HG03103 (cell line): ENCODE data around the gene CCDC154.

Experiments
- ATAC-seq: cut with Tn5 transposase; IDR thresholded peaks from one replicate; pipeline ENCODE4 v1.9.1; 2021; ENCODE audit warnings: low read depth; ENCODE audit not compliant: unreplicated experiment

The CCDC154 gene

DNA sequence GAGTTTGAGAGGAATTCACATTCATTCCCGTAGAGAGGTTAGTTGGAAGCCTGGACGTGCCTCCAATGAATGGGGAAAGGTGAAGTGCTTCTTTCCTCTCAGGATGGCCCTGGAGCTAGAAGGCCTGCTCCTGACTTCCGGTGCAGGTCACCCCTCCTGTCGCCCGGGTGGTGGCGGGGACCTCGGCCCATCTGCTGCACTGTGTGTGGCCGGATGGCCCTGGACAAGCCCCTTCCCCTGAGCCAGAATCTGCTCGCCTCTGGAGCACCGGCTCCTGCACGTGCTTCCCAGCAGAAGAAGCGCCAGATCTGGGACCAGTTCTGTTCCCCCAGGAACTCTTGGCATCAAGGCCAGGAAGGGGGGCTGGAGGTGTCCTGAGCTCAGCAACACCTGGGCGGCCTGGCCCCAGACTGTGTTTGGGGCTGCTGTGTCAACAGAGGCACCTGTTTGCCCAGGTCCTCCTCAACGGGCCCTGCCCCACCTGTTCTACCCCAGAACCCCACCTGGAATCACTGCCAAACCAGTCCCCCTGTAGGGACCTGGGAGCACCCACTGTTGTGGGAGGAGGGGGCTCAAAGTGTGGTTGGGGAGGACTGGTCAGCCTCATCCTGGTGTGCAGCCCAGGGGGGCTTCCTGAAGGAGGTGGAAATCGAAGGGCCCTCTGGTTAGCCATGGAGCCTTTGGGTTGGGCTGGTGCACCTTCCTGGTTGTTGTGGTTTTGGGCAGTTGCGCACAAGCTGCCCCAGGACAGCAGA lies 18.6 kb downstream of the CCDC154 start:
- ATAC-seq, result no peak

DNA sequence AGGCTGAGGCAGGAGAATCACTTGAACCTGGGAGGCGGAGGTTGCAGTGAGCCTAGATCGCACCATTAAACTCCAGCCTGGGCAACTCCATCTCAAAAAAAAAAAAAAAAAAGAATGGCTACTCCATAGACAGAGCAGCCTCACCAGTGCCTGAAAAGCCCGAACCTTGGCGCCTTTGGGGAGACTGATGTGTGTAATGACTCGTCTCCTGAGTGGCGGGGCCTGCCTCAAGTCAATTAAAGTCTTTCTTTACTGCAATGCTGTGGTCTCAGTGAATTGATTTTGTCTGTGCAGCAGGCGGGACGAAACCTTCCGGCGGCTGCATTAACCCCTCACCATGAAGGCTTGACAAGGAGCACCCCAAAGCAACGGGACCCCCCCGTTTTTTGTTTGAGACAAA lies 20.3 kb downstream of the CCDC154 start:
- ATAC-seq, result no peak

DNA sequence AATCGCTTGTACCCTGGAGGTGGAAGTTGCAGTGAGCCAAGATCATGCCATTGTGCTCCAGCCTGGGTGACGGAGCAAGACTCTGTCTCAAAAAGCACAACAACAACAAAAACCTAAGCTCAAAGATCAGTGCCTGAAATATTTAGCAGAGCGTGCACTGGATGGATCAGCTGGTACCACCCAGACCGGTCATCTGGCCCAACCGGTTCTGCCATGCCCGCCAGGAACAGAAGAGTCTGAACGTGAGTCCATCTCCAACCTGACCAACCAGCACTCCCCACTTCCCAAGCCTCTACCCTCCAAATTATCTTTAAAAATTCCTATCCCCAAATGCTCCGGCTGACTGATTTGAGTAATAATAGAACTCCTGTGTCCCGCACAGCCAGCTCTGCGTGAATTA lies 22.3 kb downstream of the CCDC154 start:
- no peak for ATAC-seq

DNA sequence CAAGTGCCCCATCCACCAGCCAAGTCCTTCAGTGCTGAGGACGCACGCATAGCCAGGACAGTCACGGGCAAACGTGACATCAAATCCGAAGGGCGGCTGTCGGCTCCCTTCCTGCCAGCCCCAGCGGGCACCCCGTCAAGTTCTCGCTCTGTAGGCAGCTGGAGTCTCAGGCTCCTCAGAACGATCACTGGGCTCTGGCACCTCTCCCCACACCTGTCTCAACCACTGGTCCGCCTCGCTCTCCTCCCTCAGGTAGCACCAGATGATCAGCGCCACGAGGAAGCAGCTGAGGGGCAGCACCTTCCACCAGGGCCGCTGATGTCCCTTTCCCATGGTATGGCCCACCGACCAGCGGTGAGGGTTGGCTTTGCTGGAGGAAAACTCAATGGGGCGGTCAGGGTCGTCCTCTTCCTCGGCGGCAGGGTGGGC lies 24.2 kb downstream of the CCDC154 start:
- peak; percentile 6 for ATAC-seq

DNA sequence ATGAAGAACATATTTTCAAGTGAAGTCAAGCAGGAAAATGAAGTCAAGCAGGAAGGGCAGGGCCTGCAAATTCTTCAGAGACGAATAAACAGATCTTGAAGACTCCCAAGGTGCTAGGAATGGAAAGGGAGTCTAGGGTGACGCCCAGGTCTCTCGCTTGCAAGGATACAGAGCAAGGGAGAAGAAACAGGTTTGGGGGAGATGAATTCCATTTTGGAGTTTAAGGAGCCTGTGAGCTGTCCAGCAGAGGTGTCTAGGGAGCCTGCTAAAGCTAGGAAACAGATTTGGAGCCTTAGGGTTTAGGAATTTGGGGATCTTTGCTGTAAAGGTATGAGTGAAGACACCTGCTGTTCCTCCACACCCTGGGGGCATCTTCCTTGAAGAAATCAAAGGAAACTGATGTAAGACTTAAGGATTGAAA lies 27.8 kb downstream of the CCDC154 start:
- ATAC-seq, result no peak

DNA sequence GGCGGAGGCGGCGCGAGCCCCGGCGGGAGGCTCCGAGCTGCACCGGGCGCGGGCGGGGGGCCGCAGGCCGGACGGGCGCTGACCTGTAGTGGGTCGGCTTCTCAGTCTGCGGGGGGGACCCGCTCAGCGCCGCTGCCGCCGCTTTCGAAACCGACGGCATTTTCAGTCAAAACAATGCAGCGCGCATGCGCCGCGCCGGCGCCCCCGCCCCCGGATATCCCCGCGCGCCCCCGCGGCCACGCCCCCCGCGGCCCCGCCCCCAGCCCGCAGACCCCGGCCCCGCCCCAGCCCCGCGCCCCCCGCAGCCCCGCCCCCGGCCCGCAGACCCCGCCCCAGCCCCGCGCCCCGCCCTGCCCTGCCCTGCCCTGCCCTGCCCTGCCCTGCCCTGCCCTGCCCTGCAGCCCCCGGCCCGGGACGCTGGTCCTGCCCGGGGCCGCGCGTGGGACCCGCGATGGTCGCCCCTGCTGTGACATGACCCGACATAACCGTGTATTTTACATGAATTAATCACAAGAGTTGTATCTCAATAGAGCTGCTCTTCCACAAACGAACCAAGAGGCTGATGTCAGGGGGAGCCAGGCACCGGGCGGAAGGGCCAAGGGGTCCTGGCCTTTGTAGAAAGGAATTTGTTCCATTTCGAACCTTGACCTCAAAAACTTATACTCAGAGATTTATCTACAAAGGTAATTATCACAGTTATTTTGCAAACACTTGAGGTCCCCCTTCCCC lies 29.7 kb downstream of the CCDC154 start, which contains the start of gene UNKL:
Gene UNKL (minus strand): TSS at position 173 of the 729 bp plus-strand sequence. CDS start 13 bp downstream, at position 160.
- no peak for ATAC-seq

DNA sequence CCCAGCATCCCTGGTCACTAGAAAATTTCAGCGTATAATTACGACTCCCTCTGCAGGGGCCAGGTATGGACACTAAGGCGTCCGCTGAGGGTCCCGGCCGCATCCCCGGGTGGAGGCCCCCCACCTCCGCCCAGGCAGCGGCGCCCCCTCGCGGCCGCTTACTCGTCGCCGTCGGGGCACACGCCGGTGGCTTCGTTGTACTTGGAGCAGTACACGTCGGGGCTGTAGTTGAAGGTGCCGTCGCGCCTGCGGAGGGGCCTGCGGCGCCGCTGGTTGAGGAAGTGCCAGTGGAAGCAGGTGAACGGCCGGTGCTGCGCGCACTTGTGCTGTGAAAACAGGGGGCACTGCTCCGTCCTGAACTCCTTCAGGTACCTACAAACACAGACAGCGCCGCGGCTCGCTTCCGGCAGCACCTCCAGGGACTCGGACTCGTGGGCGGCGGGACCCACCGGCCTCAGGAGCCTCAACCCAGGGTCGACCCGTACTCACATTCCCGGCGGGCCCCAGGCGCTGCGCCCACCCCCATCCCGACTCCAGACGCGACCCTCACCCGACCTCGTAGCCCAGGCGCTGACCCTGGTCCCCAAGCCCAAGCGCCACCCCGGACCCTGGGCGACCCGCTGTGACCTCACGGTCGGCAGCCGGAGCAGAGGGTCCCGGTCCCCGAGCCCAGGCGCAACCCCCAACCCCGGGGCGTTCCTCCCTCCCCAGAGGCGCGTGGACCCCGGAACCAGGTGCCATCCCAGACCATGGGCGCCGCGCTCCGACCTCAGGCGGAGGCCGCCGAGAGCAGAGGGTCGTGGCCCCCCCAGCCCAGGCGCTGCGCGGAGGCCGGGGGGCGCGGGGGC lies 30.4 kb downstream of the CCDC154 start:
- no peak for ATAC-seq

DNA sequence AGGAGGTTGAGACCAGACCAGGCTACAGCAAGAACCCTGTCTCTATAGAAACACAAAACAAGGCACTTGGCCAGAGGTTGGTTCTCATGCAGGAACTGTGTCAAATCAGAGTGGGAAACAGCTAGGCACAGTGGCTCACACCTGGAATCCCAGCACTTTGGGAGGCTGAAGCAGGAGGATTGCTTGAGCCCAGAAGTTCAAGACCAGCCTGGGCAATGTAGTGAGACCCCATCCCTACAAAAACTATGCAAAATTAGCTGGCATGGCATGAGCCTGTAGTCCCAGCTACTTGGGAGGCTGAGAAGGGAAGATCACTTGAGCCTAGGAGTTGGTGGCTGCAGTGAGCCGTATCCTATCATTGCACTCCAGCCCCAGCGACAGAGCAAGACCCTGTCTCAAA lies 31.5 kb downstream of the CCDC154 start:
- no peak for ATAC-seq

DNA sequence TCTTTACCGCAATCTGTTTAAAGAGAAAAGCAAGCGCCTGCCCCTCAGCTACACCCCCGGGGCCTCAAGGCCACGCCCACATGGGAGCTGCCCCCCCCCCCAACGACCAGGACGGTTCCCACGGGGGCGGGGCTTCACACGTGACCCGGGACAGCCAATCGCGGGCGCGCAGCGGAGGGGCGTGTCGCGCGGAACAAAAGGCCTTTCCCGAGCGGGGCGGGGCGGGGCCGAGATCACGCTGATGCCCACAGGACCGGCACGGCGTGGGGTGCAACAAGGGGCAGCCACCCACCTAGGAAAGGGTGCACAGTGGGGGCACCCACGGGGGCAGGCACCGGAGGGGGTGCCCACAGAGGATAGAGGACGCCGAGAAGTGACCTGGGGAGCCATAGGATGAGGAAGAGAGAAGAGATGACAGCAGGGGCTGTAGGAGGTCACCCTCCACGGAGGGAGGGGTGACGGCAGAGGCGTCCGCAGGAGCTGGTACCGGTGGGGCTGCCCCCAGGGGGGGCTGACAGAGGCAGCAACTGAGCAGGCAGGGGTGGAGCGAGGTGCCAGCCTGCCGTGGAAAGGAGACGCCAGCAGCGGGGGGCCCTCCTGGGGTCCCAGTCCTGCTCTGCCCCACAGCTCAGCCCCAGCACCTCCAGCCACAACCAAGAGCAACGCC lies 36.1 kb downstream of the CCDC154 start:
- peak; percentile 72 for ATAC-seq

DNA sequence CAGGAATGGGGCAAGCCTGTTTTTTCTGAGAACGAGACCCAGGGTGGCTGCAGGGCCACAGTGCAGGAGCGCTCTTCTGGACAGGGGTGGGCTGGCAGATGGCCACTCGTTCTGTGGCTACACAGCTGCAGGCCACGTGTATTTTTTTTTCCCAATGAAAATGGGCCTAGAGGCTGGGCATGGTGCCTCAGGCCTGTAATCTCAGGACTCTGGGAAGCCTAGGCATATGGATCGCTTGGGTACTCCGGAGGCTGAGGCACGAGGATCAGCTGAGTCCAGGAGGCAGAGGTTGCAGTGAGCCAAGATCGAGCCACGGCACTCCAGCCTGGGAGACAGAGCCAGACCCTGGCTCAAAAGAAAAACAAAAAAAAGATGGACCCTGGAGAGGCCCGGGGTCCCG lies 36.6 kb downstream of the CCDC154 start:
- no peak for ATAC-seq

DNA sequence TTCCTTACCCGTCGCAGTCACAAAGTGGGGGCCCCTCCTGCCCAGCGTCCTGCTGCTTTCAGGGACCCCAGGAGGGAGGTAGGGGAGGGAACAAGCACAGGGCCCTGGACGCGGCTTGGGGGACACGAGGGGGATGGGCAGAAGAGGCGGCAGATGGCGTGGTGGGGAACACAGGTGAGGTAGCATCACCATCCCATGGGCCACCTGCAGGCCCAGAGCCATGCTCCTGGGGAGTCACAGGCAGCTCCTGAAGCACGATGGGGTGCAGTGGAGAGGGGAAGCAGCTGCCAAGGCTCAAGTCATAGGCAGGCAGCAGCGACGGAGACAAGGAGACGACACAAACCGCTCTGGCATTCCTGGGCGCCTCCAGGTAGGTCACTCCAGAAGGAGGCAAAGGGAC lies 40.6 kb downstream of the CCDC154 start:
- ATAC-seq, result no peak

DNA sequence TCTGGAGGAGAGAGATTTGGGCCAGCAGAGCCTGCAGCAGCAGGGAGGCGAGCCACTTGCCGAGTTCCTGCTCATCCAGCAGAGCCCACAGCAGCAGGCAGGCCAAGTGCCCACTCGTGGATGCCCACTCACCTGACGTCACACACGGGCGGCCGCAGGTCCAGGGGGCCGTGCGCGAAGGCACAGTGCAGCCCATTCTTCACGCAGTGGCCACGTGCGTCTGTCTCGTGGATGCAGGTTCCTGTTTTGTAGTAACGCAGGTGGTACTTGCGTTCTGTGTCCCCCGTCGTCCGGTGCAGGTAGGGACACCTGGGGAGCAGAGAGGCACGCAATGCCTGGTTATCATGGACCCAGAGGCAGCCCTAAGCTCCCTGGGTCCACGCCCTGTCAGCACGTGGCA lies 41.3 kb downstream of the CCDC154 start:
- no peak for ATAC-seq

DNA sequence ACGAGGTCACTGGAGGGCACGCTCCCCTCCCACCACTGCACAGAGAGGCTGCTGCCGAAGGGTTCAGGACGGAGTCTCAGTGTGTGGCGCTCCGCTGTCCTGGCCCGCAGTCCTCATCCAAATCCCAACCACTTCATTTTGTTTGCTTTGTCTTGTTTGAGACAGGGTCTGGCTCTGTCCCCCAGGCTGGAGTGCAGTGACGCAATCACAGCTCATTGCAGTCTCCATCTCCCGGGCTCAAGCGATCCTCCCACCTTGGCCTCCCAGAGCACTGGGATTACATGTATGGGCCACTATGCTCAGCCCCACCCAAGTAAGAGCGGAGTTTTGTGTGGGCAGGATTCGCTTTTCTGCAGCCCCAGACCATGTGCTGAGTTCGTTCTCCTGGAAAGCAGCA lies 42.6 kb downstream of the CCDC154 start:
- no peak for ATAC-seq

DNA sequence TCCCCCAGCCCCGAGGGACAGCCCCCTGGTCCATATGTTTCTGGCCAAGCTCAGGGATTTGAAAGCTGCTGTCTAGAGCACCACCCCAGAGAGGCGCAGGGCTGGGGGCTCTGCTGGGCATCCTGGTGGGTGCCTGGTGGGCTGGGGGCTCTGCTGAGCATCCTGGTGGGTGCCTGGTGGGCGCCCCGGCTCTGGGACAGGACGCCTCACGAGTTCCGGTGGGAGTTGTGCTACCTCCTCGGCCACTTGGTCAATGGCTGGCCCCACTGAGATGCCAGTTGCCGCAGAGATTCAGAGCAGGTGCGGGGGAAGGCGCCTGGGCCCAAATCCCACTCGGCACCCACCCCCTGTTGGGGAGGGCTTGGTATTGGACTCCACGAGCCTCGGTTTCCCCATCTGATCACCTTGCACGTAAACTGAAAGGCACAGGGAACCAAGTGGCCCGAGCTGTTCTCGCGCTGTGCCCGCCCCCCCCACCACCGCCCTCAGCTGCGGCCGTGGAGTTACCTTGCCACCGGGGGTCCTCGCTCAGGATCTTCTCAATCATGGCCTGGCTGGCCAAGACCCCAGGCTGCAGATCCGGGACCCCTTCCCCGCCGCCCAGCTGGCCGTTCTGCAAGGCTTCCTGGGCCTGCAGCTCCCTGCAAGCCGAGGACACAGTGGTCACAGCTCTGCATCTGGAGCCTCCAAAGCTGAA lies 43.1 kb downstream of the CCDC154 start:
- no peak for ATAC-seq

DNA sequence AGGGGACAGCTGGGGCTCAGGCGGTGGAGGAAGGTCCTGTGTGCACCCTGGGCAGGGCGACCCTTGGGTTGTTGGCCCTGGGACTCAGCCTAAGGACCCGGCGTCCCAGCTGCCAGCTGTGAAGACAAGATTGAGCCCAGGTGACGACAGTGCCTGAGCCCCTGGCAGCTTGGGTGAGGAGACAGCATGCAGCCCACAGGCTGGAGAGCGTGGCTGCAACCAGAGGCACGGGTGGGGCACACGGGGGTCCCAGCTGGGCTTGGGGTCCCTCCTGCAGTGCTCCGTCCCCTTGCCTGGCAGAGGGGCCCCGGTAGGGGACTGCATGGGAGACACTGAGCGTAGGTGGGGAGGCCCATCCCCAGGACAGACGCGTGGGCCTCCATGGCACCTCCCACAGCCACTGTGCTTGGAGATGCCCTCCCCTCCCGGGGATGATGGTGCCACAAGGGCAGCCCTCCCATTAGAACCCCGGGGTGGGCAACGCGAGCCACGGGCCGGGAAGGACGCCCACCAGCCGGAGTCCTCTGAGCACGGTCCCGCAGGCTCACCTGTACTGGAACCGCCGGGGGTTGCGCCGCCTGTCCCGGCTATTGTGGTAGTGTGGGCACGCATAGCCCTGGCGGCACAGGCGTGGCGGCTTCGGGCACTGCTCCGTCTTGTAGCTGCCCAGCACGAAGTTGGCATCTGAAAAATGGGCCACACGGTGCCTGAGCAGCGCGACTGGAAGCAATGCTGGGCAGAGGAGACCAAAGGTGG lies 45.4 kb downstream of the CCDC154 start:
- no peak for ATAC-seq

DNA sequence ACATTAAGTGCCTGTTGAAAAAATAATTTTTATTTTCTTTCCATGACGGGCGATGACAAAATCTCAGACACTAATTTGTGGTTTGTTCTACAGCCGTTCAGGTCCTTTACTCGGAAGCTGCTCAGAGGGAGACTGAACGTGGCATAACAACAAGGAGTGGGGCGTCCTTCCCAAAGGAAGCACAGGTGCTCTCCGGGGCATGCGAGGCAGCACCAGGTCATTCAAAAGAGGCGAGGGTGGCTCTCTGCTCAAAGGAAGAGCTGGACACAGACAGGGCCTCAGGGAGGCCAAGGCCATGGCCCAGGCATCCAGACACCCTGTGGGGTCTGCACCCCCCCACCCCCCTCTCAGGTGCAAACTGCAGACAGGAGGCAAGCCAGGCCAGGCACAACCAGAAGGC lies 46.0 kb downstream of the CCDC154 start:
- ATAC-seq, result no peak

DNA sequence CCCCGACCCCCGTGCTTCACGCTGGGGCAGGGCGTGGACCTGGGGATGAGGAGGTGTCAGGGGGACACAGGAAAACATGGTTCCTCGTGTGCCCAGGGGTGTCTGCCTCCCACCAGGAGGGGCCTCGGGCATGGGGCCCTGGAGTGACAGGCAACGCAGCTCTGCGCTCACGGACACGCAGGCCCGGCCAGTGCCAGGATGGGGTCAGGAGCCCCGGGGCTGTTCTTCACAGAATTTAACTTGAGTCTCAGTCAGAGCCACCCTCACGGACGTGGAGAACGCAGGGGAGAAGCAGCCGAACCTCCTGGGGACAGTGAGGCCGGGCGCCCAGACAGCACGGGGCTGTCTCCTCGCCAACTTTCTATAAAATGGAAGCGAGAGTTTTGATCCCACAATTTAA lies 46.6 kb downstream of the CCDC154 start:
- ATAC-seq, result no peak

DNA sequence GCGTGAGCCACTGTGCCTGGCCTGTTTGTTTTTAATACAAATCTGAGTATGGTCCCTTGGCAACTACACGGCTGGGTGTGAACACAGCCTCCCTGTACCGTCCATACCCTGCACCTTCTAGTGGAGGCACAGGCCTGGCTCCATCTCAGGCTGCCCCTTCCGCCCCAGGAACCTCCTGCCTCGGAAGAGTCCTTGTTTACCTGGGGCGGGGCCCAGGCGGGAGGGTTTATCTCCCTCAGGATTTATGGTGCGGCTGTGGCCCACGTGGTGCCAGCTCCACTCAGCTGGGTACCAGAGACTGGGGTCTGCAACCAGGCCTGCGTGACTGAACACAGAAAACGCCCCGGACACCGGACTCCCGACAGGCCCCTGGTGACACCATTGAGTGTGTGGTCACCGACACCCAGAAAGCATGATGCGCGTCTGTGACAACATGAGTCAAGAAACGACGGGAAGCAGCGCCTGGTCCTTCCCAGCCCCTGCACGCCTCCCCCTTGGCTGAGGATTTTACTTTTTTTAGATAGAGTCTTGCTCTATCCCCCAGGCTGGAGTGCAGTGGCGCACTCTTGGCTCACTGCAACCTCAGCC lies 48.8 kb downstream of the CCDC154 start:
- no peak for ATAC-seq

DNA sequence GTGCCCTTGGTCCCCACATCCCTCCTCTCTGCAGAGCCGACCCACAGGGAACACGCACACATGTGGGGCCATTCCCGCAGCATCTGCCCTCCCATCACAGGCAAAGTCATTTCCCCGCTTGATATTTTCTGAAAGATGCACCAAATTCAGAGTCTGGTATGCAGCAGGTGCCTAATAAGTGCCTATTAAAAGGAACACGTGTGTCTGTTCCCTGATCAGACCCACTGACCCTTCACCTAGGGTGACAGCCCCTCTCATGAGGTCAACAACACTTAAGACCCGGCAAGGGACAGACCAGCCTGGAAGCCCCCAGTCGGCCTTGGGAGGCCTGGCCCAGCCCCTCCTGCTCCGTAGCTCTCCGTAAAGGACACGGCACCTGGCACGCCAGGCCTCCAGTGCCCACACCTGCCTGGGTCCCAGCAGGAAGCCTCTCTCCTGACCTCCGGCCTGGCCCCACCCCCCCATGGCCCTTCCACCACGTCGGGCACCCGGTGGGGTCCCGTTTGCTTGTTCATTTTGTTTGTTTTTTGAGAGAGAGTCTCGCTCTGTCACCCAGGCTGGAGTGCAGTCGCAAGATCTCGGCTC lies 49.9 kb downstream of the CCDC154 start:
- ATAC-seq, result no peak
